Measurements from ENCODE around the gene HBD. TPM values are rescaled to one million over a fixed set of nuclear protein-coding genes. Genes with fewer than 3 reads are reported as not detected.

The HBD gene
- total and polyA plus RNA-seq, 9 of the 15 experiments (the other 6 are each of a cell fraction or from before 2014, with no cell fraction given), result 11.8 to 169 (median 36.0) TPM

DNA sequence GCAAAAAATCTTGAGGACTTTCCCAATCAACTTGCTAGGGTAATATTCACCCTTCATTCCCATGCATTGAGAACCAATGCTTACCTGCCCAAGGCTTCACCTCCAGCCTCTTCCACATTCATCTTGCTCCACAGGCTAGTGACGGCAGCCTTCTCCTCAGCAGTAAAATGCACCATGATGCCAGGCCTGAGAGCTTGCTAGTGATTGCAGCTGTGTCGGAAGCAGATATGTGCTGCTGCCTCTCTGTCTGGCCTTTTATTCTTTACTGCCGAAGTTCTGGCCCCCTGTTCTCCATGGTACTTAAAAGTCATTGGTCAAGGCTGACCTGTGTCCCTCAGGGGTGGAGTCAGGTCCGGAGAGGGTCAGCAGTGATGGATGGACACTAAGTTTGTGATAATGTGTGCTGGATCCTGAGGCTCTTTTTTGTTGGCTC is 35.4 kb upstream of the HBD start, which contains the start of gene HBE1 (continued):
- TF ChIP-seq, protein P1, sequence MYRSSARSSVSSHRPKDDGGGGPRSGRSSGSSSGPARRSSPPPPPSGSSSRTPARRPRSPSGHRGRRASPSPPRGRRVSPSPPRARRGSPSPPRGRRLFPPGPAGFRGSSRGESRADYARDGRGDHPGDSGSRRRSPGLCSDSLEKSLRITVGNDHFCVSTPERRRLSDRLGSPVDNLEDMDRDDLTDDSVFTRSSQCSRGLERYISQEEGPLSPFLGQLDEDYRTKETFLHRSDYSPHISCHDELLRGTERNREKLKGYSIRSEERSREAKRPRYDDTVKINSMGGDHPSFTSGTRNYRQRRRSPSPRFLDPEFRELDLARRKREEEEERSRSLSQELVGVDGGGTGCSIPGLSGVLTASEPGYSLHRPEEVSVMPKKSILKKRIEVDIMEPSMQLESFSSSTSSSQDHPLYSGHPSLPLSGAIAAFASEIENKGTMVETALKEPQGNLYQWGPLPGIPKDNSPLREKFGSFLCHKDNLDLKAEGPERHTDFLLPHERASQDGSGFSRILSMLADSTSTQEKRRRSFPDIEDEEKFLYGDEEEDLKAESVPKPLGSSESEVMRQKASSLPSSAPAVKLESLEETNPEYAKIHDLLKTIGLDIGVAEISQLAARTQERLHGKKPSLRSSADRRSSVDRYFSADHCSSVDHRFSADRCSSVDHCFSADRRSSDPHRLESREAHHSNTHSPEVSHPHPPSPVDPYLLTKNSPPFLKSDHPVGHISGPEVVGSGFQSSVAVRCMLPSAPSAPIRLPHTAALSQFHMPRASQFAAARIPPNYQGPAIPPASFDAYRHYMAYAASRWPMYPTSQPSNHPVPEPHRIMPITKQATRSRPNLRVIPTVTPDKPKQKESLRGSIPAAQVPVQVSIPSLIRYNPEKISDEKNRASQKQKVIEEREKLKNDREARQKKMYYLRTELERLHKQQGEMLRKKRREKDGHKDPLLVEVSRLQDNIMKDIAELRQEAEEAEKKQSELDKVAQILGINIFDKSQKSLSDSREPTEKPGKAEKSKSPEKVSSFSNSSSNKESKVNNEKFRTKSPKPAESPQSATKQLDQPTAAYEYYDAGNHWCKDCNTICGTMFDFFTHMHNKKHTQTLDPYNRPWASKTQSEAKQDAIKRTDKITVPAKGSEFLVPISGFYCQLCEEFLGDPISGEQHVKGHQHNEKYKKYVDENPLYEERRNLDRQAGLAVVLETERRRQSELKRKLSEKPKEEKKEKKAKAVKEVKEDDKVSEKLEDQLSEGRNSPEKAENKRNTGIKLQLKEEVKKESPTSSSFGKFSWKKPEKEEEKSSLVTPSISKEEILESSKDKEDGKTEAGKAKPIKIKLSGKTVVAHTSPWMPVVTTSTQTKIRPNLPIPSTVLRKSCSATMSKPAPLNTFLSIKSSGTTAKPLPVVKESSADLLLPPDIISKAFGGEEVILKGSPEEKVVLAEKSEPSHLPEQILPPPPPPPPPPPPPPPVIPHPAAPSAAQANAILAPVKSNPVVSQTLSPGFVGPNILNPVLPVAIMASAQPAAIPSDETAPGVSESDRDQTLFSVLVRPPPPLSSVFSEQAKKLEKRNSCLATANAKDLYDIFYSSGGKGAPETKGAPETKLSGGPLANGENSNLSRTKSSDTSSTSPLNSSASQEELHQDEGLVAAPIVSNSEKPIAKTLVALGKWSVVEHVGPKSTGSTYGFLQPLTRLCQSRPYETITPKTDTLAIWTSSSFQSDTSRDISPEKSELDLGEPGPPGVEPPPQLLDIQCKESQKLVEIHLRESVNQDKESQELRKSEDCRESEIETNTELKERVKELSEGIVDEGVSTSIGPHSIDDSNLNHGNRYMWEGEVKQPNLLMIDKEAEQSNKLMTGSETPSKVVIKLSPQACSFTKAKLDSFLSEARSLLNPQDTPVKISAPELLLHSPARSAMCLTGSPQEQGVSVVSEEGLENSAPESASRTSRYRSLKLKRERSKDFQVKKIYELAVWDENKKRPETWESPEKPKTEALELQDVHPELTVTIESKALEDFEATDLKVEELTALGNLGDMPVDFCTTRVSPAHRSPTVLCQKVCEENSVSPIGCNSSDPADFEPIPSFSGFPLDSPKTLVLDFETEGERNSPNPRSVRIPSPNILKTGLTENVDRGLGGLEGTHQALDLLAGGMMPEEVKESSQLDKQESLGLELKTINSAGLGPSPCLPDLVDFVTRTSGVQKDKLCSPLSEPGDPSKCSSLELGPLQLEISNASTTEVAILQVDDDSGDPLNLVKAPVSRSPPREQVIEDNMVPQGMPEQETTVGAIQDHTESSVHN (IDR thresholded peaks at IDR 0.05; ENCODE audit: borderline replicate concordance in 1 of 2, low read depth in 1 of 2), result no peak
- TF ChIP-seq NFIC (IDR thresholded peaks at IDR 0.05), result no peak; the same call in 1 of the 2 replicates
- TF ChIP-seq, protein P2, sequence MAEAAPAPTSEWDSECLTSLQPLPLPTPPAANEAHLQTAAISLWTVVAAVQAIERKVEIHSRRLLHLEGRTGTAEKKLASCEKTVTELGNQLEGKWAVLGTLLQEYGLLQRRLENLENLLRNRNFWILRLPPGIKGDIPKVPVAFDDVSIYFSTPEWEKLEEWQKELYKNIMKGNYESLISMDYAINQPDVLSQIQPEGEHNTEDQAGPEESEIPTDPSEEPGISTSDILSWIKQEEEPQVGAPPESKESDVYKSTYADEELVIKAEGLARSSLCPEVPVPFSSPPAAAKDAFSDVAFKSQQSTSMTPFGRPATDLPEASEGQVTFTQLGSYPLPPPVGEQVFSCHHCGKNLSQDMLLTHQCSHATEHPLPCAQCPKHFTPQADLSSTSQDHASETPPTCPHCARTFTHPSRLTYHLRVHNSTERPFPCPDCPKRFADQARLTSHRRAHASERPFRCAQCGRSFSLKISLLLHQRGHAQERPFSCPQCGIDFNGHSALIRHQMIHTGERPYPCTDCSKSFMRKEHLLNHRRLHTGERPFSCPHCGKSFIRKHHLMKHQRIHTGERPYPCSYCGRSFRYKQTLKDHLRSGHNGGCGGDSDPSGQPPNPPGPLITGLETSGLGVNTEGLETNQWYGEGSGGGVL (CRISPR knock-in tag; IDR thresholded peaks at IDR 0.05), result no peak
- peak; percentile 80 for TF ChIP-seq MEIS2 (IDR thresholded peaks at IDR 0.05; ENCODE audit: partially characterized antibody)
- TF ChIP-seq, protein P3, sequence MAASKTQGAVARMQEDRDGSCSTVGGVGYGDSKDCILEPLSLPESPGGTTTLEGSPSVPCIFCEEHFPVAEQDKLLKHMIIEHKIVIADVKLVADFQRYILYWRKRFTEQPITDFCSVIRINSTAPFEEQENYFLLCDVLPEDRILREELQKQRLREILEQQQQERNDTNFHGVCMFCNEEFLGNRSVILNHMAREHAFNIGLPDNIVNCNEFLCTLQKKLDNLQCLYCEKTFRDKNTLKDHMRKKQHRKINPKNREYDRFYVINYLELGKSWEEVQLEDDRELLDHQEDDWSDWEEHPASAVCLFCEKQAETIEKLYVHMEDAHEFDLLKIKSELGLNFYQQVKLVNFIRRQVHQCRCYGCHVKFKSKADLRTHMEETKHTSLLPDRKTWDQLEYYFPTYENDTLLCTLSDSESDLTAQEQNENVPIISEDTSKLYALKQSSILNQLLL (CRISPR knock-in tag; IDR thresholded peaks at IDR 0.05; ENCODE audit: borderline replicate concordance), result no peak
- TF ChIP-seq, protein P4, sequence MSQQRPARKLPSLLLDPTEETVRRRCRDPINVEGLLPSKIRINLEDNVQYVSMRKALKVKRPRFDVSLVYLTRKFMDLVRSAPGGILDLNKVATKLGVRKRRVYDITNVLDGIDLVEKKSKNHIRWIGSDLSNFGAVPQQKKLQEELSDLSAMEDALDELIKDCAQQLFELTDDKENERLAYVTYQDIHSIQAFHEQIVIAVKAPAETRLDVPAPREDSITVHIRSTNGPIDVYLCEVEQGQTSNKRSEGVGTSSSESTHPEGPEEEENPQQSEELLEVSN (IDR thresholded peaks at IDR 0.05; ENCODE audit: borderline replicate concordance in 1 of 2, extremely low read depth in 1 of 2, insufficient read depth in 1 of 2, insufficient read length in 1 of 2, low read depth in 1 of 2, low read length in 1 of 2, poor library complexity in 1 of 2, severe bottlenecking in 1 of 2), result no peak
- TF ChIP-seq DNMT1 (IDR thresholded peaks at IDR 0.05), result no peak
- TF ChIP-seq TAF1 (IDR thresholded peaks at IDR 0.05; ENCODE audit: control insufficient read depth, extremely low read depth, insufficient read depth, low read length, severe bottlenecking), result peak; percentile 54
- TF ChIP-seq, protein P5, sequence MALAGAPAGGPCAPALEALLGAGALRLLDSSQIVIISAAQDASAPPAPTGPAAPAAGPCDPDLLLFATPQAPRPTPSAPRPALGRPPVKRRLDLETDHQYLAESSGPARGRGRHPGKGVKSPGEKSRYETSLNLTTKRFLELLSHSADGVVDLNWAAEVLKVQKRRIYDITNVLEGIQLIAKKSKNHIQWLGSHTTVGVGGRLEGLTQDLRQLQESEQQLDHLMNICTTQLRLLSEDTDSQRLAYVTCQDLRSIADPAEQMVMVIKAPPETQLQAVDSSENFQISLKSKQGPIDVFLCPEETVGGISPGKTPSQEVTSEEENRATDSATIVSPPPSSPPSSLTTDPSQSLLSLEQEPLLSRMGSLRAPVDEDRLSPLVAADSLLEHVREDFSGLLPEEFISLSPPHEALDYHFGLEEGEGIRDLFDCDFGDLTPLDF (CRISPR knock-in tag; IDR thresholded peaks at IDR 0.05), result no peak

Data from K562 (cell line).